Nephron progenitor cell (in vitro differentiated cells): ENCODE data around the gene SPAG16.
A peak's percentile ranks its signal among the peaks of the same experiment; 100 is the strongest.

Experiments
- DNase-seq: peaks from one replicate; pipeline ENCODE4 v3.0.0; 2021
- H3K27ac Mint-ChIP-seq: 2 replicates; pipeline ENCODE4 v1.8.0; 2021; ENCODE audit warnings: mild to moderate bottlenecking, moderate library complexity, mixed read lengths
- H3K27me3 Mint-ChIP-seq: 2 replicates; pipeline ENCODE4 v1.8.0; 2021; ENCODE audit warnings: mild to moderate bottlenecking, low read depth, mixed read lengths; ENCODE audit not compliant: poor library complexity
- H3K36me3 Mint-ChIP-seq: 2 replicates; pipeline ENCODE4 v1.8.0; 2021; ENCODE audit warnings: low read depth, mixed read lengths
- H3K4me1 Mint-ChIP-seq: 2 replicates; pipeline ENCODE4 v1.8.0; 2021; ENCODE audit warnings: mixed read lengths
- H3K4me3 Mint-ChIP-seq: 2 replicates; pipeline ENCODE4 v1.8.0; 2021; ENCODE audit warnings: mild to moderate bottlenecking, moderate library complexity, mixed read lengths
- H3K9me3 Mint-ChIP-seq: 2 replicates; pipeline ENCODE4 v1.8.0; 2021; ENCODE audit warnings: mild to moderate bottlenecking, moderate library complexity, mixed read lengths
- TF ChIP-seq, protein P1 (sequence below): fragments of 200-600 bp; sonication (generic); IDR thresholded peaks from 2 replicates; pipeline ENCODE4 v1.5.0; 2021; ENCODE audit warnings: antibody characterized with exemption

The SPAG16 gene

DNA sequence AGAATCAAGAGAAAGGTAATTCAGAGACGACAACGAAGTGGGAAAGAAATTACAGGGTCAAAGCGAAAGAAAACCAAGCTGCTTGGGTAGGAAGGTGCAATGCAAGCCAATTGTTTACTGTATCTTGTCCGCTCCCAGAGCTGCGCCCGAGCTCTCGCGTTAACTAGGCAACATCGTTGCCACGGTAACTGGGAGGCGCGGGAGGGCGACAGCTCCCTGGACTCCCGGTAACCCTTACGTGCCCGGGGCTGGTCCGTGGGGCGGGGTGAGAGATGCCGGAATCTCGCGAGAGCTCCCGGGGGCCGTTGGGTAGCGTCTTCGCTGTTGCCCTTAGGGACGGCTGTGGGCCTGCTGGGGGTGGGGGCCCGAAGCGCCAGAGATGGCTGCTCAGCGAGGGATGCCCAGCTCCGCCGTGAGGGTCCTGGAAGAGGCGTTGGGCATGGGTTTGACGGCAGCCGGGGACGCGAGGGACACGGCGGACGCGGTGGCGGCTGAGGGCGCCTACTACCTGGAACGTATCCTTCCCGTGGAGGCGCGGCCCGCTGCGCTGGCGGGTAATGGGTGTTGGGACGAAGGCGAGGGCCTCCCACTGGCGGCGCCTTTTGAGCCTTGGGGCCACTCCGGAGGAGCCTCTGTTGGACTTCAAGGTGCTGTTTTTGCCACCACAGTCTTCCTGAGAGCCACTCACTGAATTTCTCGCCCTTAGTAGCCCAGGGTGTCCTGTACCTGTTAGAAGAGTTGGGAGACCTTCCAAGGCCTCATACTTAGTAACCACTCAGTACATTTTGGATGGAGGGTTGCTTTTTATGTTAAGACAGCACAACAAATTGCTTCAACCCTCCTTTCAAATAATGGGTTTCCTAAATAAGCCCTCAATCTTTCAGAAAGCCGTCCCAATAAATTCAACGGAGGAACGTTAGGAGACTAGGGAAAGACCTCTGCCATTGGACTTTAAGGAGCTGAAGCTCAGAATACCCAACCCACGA lies at the start of gene SPAG16:
TSS of gene SPAG16 (plus strand) at position 360 of the 986 bp plus-strand sequence.
- Mint-ChIP-seq H3K4me3 (peak within 1 kb of the TSS; percentile 91), H3K27me3 (no peaks in the 10 kb centered on the region), H3K4me1 (peaks cover 28% of the 10 kb centered on the region), H3K36me3 (peaks cover 25% of the 10 kb centered on the region), H3K9me3 (no peaks in the 10 kb centered on the region), H3K27ac (peak within 1 kb of the TSS; percentile 96)
- peak; percentile 95 for DNase-seq
- TF ChIP-seq, protein P1, sequence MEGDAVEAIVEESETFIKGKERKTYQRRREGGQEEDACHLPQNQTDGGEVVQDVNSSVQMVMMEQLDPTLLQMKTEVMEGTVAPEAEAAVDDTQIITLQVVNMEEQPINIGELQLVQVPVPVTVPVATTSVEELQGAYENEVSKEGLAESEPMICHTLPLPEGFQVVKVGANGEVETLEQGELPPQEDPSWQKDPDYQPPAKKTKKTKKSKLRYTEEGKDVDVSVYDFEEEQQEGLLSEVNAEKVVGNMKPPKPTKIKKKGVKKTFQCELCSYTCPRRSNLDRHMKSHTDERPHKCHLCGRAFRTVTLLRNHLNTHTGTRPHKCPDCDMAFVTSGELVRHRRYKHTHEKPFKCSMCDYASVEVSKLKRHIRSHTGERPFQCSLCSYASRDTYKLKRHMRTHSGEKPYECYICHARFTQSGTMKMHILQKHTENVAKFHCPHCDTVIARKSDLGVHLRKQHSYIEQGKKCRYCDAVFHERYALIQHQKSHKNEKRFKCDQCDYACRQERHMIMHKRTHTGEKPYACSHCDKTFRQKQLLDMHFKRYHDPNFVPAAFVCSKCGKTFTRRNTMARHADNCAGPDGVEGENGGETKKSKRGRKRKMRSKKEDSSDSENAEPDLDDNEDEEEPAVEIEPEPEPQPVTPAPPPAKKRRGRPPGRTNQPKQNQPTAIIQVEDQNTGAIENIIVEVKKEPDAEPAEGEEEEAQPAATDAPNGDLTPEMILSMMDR, result no peak

DNA sequence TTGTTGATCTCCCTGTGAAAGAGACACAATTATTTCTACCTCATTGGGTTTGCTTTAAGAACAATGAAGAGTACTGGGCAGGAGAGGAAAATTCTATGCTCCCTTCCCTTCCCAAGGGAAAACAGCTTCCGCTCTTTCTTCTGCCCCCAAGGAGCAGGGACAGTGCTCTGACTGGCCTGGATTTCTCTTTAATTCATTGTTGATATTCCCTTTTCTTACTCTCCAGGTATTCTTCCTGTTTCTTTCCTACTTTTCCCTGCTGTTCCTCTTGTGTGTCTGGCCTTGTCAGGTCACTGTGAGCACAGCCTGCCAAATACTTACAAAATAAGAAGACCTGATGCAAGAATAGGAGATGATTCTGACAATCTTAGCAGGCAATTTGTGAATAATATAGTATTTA lies 49.6 kb upstream of the SPAG16 start:
- Mint-ChIP-seq H3K27ac (peak overlapping the region; percentile 27), H3K27me3 (no peaks in the 10 kb centered on the region), H3K9me3 (no peaks in the 10 kb centered on the region), H3K4me3 (no peak overlapping the region), H3K36me3 (no peaks in the 10 kb centered on the region), H3K4me1 (peaks cover 18% of the 10 kb centered on the region)
- DNase-seq, result no peak
- TF ChIP-seq, protein P1, result no peak

DNA sequence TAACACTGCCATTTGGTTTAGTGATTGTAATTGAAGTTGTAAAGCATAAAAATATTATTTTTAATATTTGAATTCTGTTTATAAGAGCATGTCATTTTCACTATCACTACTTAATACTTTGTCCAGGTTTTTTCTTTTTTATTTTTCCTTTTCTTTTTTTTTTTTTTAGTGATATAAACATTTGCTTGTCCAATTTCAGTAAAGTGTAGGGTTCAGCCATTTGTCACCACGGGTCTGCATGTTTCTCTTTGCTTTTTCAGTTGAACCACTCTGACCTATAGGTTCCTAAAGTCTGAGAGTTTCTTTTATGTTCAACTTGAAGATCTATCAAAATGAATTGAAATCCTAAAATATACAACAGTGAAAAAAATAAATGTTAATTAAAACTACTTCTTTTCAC lies 48.5 kb upstream of the SPAG16 start:
- no peaks in the 10 kb centered on the region for H3K9me3 Mint-ChIP-seq
- no peaks in the 10 kb centered on the region for H3K27me3 Mint-ChIP-seq
- no peaks in the 10 kb centered on the region for H3K36me3 Mint-ChIP-seq
- H3K27ac Mint-ChIP-seq, result no peak overlapping the region
- no peak for DNase-seq
- H3K4me1 Mint-ChIP-seq, result peaks cover 18% of the 10 kb centered on the region
- TF ChIP-seq, protein P1, result no peak
- no peak overlapping the region for H3K4me3 Mint-ChIP-seq

DNA sequence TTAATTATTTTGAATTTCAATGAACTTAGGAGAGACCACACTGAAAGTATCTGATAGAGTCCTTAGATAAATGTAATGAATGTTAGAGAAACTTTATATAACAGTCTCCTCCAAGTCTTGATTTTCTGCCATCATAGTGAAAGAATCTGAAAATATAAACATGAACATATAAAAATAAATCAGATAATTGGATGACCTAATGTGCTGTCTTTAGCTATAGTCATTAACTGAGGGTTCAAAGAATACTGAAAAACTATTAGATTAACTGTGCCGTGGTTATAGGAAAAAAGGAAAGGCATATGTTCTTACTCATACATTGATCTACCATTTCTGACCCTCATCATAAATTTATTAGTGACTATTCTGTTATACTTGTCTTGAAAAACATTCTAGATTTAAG lies 47.0 kb upstream of the SPAG16 start:
- Mint-ChIP-seq H3K27me3 (no peaks in the 10 kb centered on the region), H3K36me3 (no peaks in the 10 kb centered on the region), H3K9me3 (no peaks in the 10 kb centered on the region), H3K4me3 (no peak overlapping the region), H3K4me1 (peaks cover 18% of the 10 kb centered on the region), H3K27ac (no peak overlapping the region)
- TF ChIP-seq, protein P1, result no peak
- DNase-seq, result no peak

DNA sequence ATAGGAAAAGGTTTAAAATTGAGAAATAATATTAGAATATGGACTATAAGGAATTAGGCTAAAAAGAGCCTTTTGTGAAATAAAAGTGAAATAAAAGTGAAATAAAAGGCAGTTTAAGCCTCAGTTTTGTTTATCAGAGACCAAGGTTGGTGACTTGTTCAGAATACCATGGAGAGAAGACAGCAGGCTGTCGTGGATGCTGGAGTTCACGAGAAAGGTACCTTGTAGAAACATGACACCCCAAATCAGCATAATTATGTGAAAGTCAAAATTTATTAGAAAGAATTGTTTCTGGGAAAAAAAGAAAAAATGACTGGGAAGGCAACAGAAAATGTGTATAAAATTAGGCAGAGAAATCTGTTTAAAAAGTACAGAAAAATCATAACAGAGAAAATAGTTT lies 46.5 kb upstream of the SPAG16 start:
- Mint-ChIP-seq H3K36me3 (no peaks in the 10 kb centered on the region), H3K4me3 (no peak overlapping the region), H3K27ac (no peak overlapping the region), H3K27me3 (no peaks in the 10 kb centered on the region), H3K9me3 (no peaks in the 10 kb centered on the region), H3K4me1 (peaks cover 18% of the 10 kb centered on the region)
- TF ChIP-seq, protein P1, result no peak
- no peak for DNase-seq
